Mononuclear cell (primary cell): ENCODE results near the gene BOD1L1. TPM values are rescaled to one million over a fixed set of nuclear protein-coding genes. Genes with fewer than 3 reads are reported as not detected.

Source experiments
- total RNA-seq: library from RNA; depleted of rRNA; stranded (reverse); fragments of >200 nt; gene quantifications from one replicate; pipeline ENCODE4 v1.2.3, GENCODE V29; 2012

Gene BOD1L1
- total RNA-seq, 1 donor: 48.7 TPM

Other genes starting within 250 kb of the BOD1L1 start
- gene RAB28, start 143.4 kb downstream of the BOD1L1 start, total RNA-seq: 5.6 TPM
- not detected for gene NKX3-2, start 83.2 kb downstream of the BOD1L1 start, total RNA-seq